ENCODE results near the gene CACNG7.

DNA sequence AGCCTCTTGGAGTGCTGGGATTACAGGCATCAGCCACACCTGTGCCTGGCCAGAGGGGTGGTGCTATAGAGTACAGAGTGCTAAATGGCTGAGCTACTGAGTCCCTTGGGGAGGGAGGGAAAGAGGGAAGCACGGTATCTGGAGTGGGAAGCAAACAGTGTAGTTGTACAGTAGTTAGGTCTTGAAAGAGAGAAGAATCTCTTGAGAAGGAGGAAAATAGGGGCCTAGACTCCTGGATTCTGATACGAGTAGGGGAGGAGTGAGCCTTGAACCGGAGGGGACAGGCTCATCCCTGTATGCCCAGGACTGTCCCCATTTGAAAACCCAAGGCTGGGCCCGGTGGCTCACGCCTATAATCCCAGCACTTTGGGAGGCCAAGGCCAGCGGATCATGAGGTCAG, 36.3 kb upstream of the CACNG7 start:
- TF ChIP-seq POLR2AphosphoS5 (IDR thresholded peaks at IDR 0.05), result no peak
- TF ChIP-seq, protein P1, sequence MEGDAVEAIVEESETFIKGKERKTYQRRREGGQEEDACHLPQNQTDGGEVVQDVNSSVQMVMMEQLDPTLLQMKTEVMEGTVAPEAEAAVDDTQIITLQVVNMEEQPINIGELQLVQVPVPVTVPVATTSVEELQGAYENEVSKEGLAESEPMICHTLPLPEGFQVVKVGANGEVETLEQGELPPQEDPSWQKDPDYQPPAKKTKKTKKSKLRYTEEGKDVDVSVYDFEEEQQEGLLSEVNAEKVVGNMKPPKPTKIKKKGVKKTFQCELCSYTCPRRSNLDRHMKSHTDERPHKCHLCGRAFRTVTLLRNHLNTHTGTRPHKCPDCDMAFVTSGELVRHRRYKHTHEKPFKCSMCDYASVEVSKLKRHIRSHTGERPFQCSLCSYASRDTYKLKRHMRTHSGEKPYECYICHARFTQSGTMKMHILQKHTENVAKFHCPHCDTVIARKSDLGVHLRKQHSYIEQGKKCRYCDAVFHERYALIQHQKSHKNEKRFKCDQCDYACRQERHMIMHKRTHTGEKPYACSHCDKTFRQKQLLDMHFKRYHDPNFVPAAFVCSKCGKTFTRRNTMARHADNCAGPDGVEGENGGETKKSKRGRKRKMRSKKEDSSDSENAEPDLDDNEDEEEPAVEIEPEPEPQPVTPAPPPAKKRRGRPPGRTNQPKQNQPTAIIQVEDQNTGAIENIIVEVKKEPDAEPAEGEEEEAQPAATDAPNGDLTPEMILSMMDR (IDR thresholded peaks at IDR 0.05), result no peak
- TF ChIP-seq EP300 (IDR thresholded peaks at IDR 0.05), result no peak
